GM23338 (cell line): ENCODE measurements around the gene CORO1C. TPM values are rescaled to one million over a fixed set of nuclear protein-coding genes. Genes with fewer than 3 reads are reported as not detected.

Experiments used
- ATAC-seq: fragments of 200-7000 bp; cut with Tn5 transposase; 3 replicates; pipeline ENCODE4 v1.9.1; 2020
- DNase-seq: peaks from one replicate; pipeline ENCODE4 v3.0.0-alpha.2; 2015; ENCODE audit warnings: low spot score
- H2AFZ ChIP-seq: fragments of 200-600 bp; sonication (generic); 2 replicates; pipeline ENCODE4 v1.8.0; 2016; ENCODE audit warnings: antibody characterized with exemption, mild to moderate bottlenecking, moderate library complexity
- H3F3A ChIP-seq: fragments of 200-600 bp; sonication (generic); replicated peaks from 2 replicates; pipeline ENCODE4 v1.8.0; 2017; ENCODE audit warnings: antibody characterized with exemption, mixed run types, low read depth
- H3K27ac ChIP-seq: fragments of 200-600 bp; sonication (generic); 2 replicates; pipeline ENCODE4 v1.6.1; 2016; ENCODE audit warnings: low read depth
- H3K27me3 ChIP-seq: fragments of 200-600 bp; sonication (generic); 2 replicates; pipeline ENCODE4 v1.8.0; 2016; ENCODE audit warnings: mild to moderate bottlenecking, mixed run types, moderate library complexity; ENCODE audit not compliant: insufficient read depth
- H3K36me3 ChIP-seq: fragments of 200-600 bp; sonication (generic); 2 replicates; pipeline ENCODE4 v1.8.0; 2016; ENCODE audit warnings: mild to moderate bottlenecking; ENCODE audit not compliant: insufficient read depth
- H3K4me1 ChIP-seq: fragments of 200-600 bp; sonication (generic); 2 replicates; pipeline ENCODE4 v1.8.0; 2016; ENCODE audit warnings: mild to moderate bottlenecking, moderate library complexity; ENCODE audit not compliant: insufficient read depth
- H3K4me2 ChIP-seq: fragments of 200-600 bp; sonication (generic); 2 replicates; pipeline ENCODE4 v1.7.1; 2017; ENCODE audit warnings: mixed run types
- H3K4me3 ChIP-seq: fragments of 200-600 bp; sonication (generic); 2 replicates; pipeline ENCODE4 v1.6.1; 2016; ENCODE audit warnings: mixed run types
- H3K79me2 ChIP-seq: fragments of 200-600 bp; sonication (generic); replicated peaks from 2 replicates; pipeline ENCODE4 v1.8.0; 2017; ENCODE audit warnings: mild to moderate bottlenecking; ENCODE audit not compliant: insufficient read depth
- H3K9me2 ChIP-seq: fragments of 200-600 bp; sonication (generic); 2 replicates; pipeline ENCODE4 v1.8.0; 2017; ENCODE audit not compliant: insufficient read depth
- H4K20me1 ChIP-seq: fragments of 200-600 bp; sonication (generic); replicated peaks from 2 replicates; pipeline ENCODE4 v1.8.0; 2017; ENCODE audit warnings: mild to moderate bottlenecking; ENCODE audit not compliant: insufficient read depth
- H3K27ac Mint-ChIP-seq: 2 replicates; pipeline ENCODE4 v1.8.0; 2020; ENCODE audit warnings: inconsistent platforms, mild to moderate bottlenecking, moderate library complexity, mixed read lengths
- H3K27me3 Mint-ChIP-seq: 3 replicates; pipeline ENCODE4 v1.8.0; 2022; ENCODE audit warnings: low read depth, mild to moderate bottlenecking, moderate library complexity, mixed read lengths, inconsistent platforms; ENCODE audit not compliant: insufficient read depth, poor library complexity
- H3K36me3 Mint-ChIP-seq: 3 replicates; pipeline ENCODE4 v1.8.0; 2021; ENCODE audit warnings: low read depth, mild to moderate bottlenecking, inconsistent platforms, moderate library complexity, mixed read lengths
- H3K4me1 Mint-ChIP-seq: 3 replicates; pipeline ENCODE4 v1.8.0; 2020; ENCODE audit warnings: mild to moderate bottlenecking, inconsistent platforms, mixed read lengths
- H3K4me3 Mint-ChIP-seq: 3 replicates; pipeline ENCODE4 v1.8.0; 2021; ENCODE audit warnings: moderate library complexity, mild to moderate bottlenecking, inconsistent platforms, mixed read lengths
- H3K9me3 Mint-ChIP-seq: 3 replicates; pipeline ENCODE4 v1.8.0; 2020; ENCODE audit warnings: moderate library complexity, mild to moderate bottlenecking, inconsistent platforms, mixed read lengths
- EZH2 ChIP-seq: fragments of 200-600 bp; sonication (generic); IDR thresholded peaks from one replicate; pipeline ENCODE4 v1.8.0; 2017; ENCODE audit warnings: antibody characterized with exemption, mild to moderate bottlenecking, low read depth; ENCODE audit not compliant: unreplicated experiment
- EZH2phosphoT487 ChIP-seq: fragments of 200-600 bp; sonication (generic); IDR thresholded peaks from one replicate; pipeline ENCODE4 v1.8.1; 2018; ENCODE audit warnings: antibody characterized with exemption; ENCODE audit not compliant: unreplicated experiment
- POLR2AphosphoS5 ChIP-seq: IDR thresholded peaks from 2 replicates; pipeline ENCODE4 v1.6.1; 2016; ENCODE audit warnings: antibody characterized with exemption, low read depth
- STAT1 ChIP-seq: IDR thresholded peaks from one replicate; pipeline ENCODE4 v1.6.1; 2016; ENCODE audit warnings: antibody characterized with exemption; ENCODE audit not compliant: unreplicated experiment
- ZNF114 ChIP-seq: fragments of 250-450 bp; sonication (Bioruptor Pico); IDR thresholded peaks from 2 replicates; pipeline ENCODE4 v1.5.0; 2020; ENCODE audit warnings: mild to moderate bottlenecking, moderate library complexity
- ZNF331 ChIP-seq: fragments of 250-450 bp; sonication (Bioruptor Pico); IDR thresholded peaks from 2 replicates; pipeline ENCODE4 v1.5.0; 2020; ENCODE audit warnings: low read depth, mild to moderate bottlenecking, moderate library complexity
- polyA plus RNA-seq: library from polyadenylated mRNA; unstranded; fragments of >200 nt; fragmentation: Nextera tagmentation; extraction: Ambion mirVana; gene quantifications from 2 replicates; pipeline ENCODE4 v1.2.1, GENCODE V29; 2016
- total RNA-seq: library from RNA; depleted of rRNA; stranded (reverse); fragments of >200 nt; shearing (Covaris generic); gene quantifications from 2 replicates; pipeline ENCODE4 v1.2.3, GENCODE V29; 2014
- TF ChIP-seq, protein P1 (sequence below), 2 experiments: fragments of 200-600 bp in 1 of 2; sonication (generic) in 1 of 2; conservative IDR thresholded peaks; 2 replicates each; pipeline versions ENCODE4 v1.5.1 to v1.6.1; 2016 to 2017; ENCODE audit warnings: antibody characterized with exemption in 2 of 2, low read depth in 2 of 2, mild to moderate bottlenecking in 2 of 2, moderate library complexity in 1 of 2
- TF ChIP-seq, protein P2 (sequence below): IDR thresholded peaks from one replicate; pipeline ENCODE4 v1.6.1; 2018; ENCODE audit warnings: antibody characterized with exemption; ENCODE audit not compliant: unreplicated experiment

CORO1C gene
- total and polyA plus RNA-seq, 2 experiments from 2014 or later = 59.2 to 89.5 TPM

DNA sequence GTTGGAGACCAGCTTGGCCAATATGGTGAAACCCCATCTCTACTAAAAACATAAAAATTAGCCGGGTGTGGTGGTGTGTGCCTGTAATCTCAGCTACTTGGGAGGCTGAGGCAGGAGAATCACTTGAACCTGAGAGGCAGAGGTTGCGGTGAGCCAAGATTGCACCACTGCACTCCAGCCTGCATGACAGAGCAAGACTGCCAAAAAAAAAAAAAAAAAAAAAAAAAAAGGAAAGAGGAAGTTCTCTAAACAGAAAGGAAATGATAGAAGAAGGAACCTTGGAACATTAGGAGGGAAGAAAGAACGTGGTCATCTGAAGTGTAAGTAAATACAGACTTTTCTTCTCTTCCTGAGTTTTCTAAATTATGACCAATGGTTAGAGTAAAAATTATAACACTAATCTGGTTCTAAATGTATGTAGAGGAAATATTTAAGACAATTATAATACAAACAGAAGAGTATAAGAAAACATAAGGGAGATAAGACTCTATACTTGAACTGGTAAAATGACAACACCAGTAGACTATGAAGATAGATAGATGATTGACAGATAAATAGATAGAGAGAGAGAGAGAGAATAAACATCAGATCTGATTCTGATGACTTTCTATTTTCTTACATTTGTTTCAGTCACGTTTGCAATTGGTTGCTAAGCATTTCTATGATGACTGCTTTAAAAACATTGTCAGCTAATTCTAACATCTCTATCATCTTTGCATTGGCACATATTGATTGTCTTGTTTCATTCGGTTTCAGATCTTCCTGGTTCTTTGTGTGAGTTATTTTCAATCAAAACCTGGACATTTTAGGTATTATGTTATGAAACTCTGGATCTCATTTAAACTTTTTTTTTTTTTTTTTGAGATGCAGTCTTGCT, 12.9 kb upstream of the CORO1C start (continued):
- TF ChIP-seq EZH2 (no peak), EZH2phosphoT487 (no peak), STAT1 (no peak), POLR2AphosphoS5 (no peak)
- TF ChIP-seq, protein P1, sequence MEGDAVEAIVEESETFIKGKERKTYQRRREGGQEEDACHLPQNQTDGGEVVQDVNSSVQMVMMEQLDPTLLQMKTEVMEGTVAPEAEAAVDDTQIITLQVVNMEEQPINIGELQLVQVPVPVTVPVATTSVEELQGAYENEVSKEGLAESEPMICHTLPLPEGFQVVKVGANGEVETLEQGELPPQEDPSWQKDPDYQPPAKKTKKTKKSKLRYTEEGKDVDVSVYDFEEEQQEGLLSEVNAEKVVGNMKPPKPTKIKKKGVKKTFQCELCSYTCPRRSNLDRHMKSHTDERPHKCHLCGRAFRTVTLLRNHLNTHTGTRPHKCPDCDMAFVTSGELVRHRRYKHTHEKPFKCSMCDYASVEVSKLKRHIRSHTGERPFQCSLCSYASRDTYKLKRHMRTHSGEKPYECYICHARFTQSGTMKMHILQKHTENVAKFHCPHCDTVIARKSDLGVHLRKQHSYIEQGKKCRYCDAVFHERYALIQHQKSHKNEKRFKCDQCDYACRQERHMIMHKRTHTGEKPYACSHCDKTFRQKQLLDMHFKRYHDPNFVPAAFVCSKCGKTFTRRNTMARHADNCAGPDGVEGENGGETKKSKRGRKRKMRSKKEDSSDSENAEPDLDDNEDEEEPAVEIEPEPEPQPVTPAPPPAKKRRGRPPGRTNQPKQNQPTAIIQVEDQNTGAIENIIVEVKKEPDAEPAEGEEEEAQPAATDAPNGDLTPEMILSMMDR (conservative IDR thresholded peaks at IDR 0.05; ENCODE audit: low read depth in 2 of 2) = no peak

DNA sequence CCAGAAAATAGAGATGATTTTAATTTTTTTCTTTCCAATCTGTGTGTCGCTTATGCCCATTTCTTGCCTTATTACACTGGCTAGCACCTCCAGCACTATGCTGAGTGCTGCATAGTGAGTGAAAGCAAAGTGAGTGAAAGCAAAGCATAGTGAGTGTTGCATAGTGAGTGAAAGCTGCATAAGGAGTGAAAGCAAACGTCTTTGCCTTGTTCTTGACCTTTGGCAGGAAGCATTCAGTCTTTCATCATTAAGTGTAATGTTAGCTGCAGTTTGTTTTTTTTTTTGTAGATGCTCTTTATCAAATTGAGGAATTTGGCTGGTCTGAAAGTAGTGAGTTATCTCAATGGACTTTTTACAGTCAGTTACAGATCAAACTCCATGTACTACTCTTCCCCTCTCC, 6.9 kb upstream of the CORO1C start:
- Histone ChIP-seq H3K36me3 (no peaks in the 10 kb centered on the region), H3K79me2 (no peaks in the 10 kb centered on the region), H3K4me1 (no peaks in the 10 kb centered on the region), H4K20me1 (no peaks in the 10 kb centered on the region), H3K4me2 (no peak overlapping the region), H2AFZ (no peak overlapping the region), H3F3A (no peaks in the 10 kb centered on the region), H3K27me3 (no peaks in the 10 kb centered on the region), H3K4me3 (no peak overlapping the region), H3K9me2 (no peaks in the 10 kb centered on the region), H3K27ac (no peak overlapping the region)
- no peak for ATAC-seq
- H3K9me3 Mint-ChIP-seq = no peaks in the 10 kb centered on the region; the same call in 2 of the 3 replicates
- H3K27ac Mint-ChIP-seq = no peak overlapping the region
- TF ChIP-seq, protein P2, sequence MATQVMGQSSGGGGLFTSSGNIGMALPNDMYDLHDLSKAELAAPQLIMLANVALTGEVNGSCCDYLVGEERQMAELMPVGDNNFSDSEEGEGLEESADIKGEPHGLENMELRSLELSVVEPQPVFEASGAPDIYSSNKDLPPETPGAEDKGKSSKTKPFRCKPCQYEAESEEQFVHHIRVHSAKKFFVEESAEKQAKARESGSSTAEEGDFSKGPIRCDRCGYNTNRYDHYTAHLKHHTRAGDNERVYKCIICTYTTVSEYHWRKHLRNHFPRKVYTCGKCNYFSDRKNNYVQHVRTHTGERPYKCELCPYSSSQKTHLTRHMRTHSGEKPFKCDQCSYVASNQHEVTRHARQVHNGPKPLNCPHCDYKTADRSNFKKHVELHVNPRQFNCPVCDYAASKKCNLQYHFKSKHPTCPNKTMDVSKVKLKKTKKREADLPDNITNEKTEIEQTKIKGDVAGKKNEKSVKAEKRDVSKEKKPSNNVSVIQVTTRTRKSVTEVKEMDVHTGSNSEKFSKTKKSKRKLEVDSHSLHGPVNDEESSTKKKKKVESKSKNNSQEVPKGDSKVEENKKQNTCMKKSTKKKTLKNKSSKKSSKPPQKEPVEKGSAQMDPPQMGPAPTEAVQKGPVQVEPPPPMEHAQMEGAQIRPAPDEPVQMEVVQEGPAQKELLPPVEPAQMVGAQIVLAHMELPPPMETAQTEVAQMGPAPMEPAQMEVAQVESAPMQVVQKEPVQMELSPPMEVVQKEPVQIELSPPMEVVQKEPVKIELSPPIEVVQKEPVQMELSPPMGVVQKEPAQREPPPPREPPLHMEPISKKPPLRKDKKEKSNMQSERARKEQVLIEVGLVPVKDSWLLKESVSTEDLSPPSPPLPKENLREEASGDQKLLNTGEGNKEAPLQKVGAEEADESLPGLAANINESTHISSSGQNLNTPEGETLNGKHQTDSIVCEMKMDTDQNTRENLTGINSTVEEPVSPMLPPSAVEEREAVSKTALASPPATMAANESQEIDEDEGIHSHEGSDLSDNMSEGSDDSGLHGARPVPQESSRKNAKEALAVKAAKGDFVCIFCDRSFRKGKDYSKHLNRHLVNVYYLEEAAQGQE = no peak
- TF ChIP-seq EZH2phosphoT487 = no peak
- H3K4me3 Mint-ChIP-seq = no peak overlapping the region
- no peaks in the 10 kb centered on the region for H3K27me3 Mint-ChIP-seq
- H3K36me3 Mint-ChIP-seq = no peaks in the 10 kb centered on the region
- peaks cover 5% of the 10 kb centered on the region for H3K4me1 Mint-ChIP-seq
- no peak for DNase-seq

DNA sequence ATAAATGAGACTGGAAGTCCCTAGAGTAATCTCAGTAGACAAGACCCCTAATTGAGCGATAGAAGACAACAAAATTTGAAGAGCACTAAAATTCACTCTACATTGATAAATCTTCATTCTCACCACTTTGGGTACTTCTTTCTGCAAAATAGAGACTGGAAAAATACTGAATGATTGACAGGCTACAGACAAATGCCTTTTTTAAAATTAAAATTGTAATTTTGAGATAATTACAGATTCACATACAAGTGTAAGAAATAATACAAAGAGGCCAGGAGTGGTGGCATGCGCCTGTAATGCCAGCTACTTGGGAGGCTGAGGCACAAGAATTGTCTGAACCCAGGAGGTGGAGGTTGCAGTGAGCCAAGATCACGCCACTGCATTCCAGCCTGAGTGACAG, 4.5 kb upstream of the CORO1C start:
- Mint-ChIP-seq H3K36me3 (no peaks in the 10 kb centered on the region; the same call in 2 of the 3 replicates), H3K27ac (no peak overlapping the region), H3K4me3 (no peak overlapping the region), H3K9me3 (no peaks in the 10 kb centered on the region; the same call in 2 of the 3 replicates), H3K4me1 (peaks cover 12% of the 10 kb centered on the region), H3K27me3 (peaks cover 7% of the 10 kb centered on the region)
- no peak overlapping the region for H3K4me2 ChIP-seq
- no peaks in the 10 kb centered on the region for H3K79me2 ChIP-seq
- H3F3A ChIP-seq = no peaks in the 10 kb centered on the region
- no peak overlapping the region for H3K4me3 ChIP-seq
- H4K20me1 ChIP-seq = no peaks in the 10 kb centered on the region
- ATAC-seq (no peak), DNase-seq (no peak)
- no peaks in the 10 kb centered on the region for H3K9me2 ChIP-seq
- no peak overlapping the region for H3K27ac ChIP-seq
- H3K27me3 ChIP-seq = no peaks in the 10 kb centered on the region
- peaks cover 6% of the 10 kb centered on the region for H3K4me1 ChIP-seq
- no peaks in the 10 kb centered on the region for H3K36me3 ChIP-seq
- TF ChIP-seq ZNF114 (CRISPR knock-in tag) (no peak), ZNF331 (CRISPR knock-in tag) (no peak)
- no peak overlapping the region for H2AFZ ChIP-seq
